ENCODE data around the gene TENM4.
A peak's percentile ranks its signal among the peaks of the same experiment; 100 is the strongest.

Gene TENM4

GRCh38 chr11:79060081-79060953, 380.5 kb downstream of the TENM4 start:
- peaks cover 73% of the 10 kb centered on the region for H3K4me1 Mint-ChIP-seq
- H3K9me3 Mint-ChIP-seq = no peaks in the 10 kb centered on the region
- no peak overlapping the region for H3K4me3 Mint-ChIP-seq
- no peak for TF ChIP-seq CTCF (IDR thresholded peaks at IDR 0.05)
- no peaks in the 10 kb centered on the region for H3K27me3 Mint-ChIP-seq (ENCODE audit: low read depth, poor library complexity)
- no peak for DNase-seq
- H3K36me3 Mint-ChIP-seq (ENCODE audit: low read depth) = peaks cover 18% of the 10 kb centered on the region
- H3K27ac Mint-ChIP-seq = peak overlapping the region; percentile 90

GRCh38 chr11:79059141-79059540, 381.7 kb downstream of the TENM4 start:
- TF ChIP-seq CTCF (IDR thresholded peaks at IDR 0.05) = no peak
- Mint-ChIP-seq H3K27ac (no peak overlapping the region), H3K27me3 (ENCODE audit: low read depth, poor library complexity) (no peaks in the 10 kb centered on the region), H3K9me3 (no peaks in the 10 kb centered on the region), H3K4me1 (peaks cover 65% of the 10 kb centered on the region), H3K36me3 (ENCODE audit: low read depth) (peaks cover 18% of the 10 kb centered on the region), H3K4me3 (no peak overlapping the region)
- no peak for DNase-seq

GRCh38 chr11:79055856-79056631, 384.8 kb downstream of the TENM4 start:
- Mint-ChIP-seq H3K27me3 (ENCODE audit: low read depth, poor library complexity) (no peaks in the 10 kb centered on the region), H3K36me3 (ENCODE audit: low read depth) (peaks cover 18% of the 10 kb centered on the region), H3K9me3 (no peaks in the 10 kb centered on the region), H3K4me3 (no peak overlapping the region), H3K27ac (peak overlapping the region; percentile 94), H3K4me1 (peaks cover 72% of the 10 kb centered on the region)
- DNase-seq = no peak
- no peak for TF ChIP-seq CTCF (IDR thresholded peaks at IDR 0.05)

- Mint-ChIP-seq H3K4me1 (peaks cover 72% of the 10 kb centered on the region), H3K36me3 (ENCODE audit: low read depth) (peaks cover 18% of the 10 kb centered on the region), H3K27ac (no peak overlapping the region), H3K9me3 (no peaks in the 10 kb centered on the region), H3K27me3 (ENCODE audit: low read depth, poor library complexity) (no peaks in the 10 kb centered on the region), H3K4me3 (no peak overlapping the region)
- TF ChIP-seq CTCF (IDR thresholded peaks at IDR 0.05) = no peak
- no peak for DNase-seq
These were observed 386.2 kb downstream of the TENM4 start for GRCh38 chr11:79054636-79055035.

- peak; percentile 14 for TF ChIP-seq CTCF (IDR thresholded peaks at IDR 0.05)
- Mint-ChIP-seq H3K9me3 (no peaks in the 10 kb centered on the region), H3K36me3 (ENCODE audit: low read depth) (peaks cover 12% of the 10 kb centered on the region), H3K27me3 (ENCODE audit: low read depth, poor library complexity) (no peaks in the 10 kb centered on the region), H3K4me1 (peaks cover 84% of the 10 kb centered on the region), H3K4me3 (no peak overlapping the region), H3K27ac (peak overlapping the region; percentile 43)
- no peak for DNase-seq
These were observed 388.3 kb downstream of the TENM4 start for GRCh38 chr11:79052544-79052943.

Data from nephron progenitor cell (in vitro differentiated cells).